Erythroblast (primary cell): ENCODE results near the gene TPRX2.

Source experiments
- GATA1 ChIP-seq: IDR thresholded peaks from 2 replicates; pipeline ENCODE4 v1.6.1; 2011; ENCODE audit warnings: low read depth, mild to moderate bottlenecking, control low read depth, low read length, moderate library complexity
- POLR2A ChIP-seq: IDR thresholded peaks from 2 replicates; pipeline ENCODE4 v1.6.1; 2011; ENCODE audit warnings: mild to moderate bottlenecking, low read length

DNA sequence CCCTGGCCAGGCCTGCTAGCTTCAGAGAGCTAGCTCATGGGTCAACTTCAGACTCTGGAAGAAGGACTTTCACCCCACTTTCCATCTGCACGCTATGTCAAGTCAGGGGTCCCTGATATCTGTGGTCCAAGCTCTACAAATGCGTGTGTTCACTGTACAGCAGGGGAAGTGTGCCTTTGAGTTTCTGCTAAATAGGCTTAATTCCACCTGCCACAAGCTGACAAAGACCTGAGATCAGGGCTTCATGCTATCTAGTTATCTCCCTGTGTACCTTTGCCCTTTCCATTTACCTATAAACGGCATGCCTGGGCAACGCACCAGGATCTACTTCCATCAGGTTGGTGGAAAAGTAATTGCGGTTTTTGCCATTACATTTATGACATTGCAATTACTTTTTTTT is 37.7 kb downstream of the TPRX2 start:
- TF ChIP-seq POLR2A (no peak), GATA1 (no peak)
